A673 (cell line): ENCODE data around the gene GMFB. TPM values are rescaled to one million over a fixed set of nuclear protein-coding genes. Genes with fewer than 3 reads are reported as not detected.

ENCODE experiments used
- BruUV-seq: library from RNA; stranded (reverse); fragments of 400-500 nt; replicated peaks from 2 replicates; lab custom pipeline; 2021; lab: Mats Ljungman, UMichigan
- CTCF ChIA-PET: fragments of 300-600 bp; sonication (Branson Sonifier 250); formaldehyde crosslinking; loops from one replicate; lab custom pipeline; 2022; ENCODE audit warnings: antibody characterized with exemption; lab: Charles Lee
- POLR2A ChIA-PET: fragments of 300-600 bp; sonication (Branson Sonifier 250); formaldehyde crosslinking; loops from one replicate; lab custom pipeline; 2022; ENCODE audit warnings: antibody characterized with exemption; ENCODE audit not compliant: low non-redundant PET; lab: Charles Lee
- DNase-seq: peaks from one replicate; pipeline ENCODE4 v3.0.0-alpha.2; 2015; ENCODE audit warnings: low spot score
- H3K27ac ChIP-seq: fragments of 200-600 bp; sonication (generic); 2 replicates; pipeline ENCODE4 v1.5.1; 2016; ENCODE audit warnings: mixed run types, low read depth, mild to moderate bottlenecking, mixed read lengths, antibody characterized with exemption, low read length; ENCODE audit not compliant: poor library complexity, severe bottlenecking
- H3K27me3 ChIP-seq: fragments of 200-600 bp; sonication (generic); replicated peaks from 2 replicates; pipeline ENCODE4 v1.6.1; 2017; ENCODE audit warnings: mixed run types, low read depth, mild to moderate bottlenecking, mixed read lengths, antibody characterized with exemption, low read length; ENCODE audit not compliant: insufficient read depth, poor library complexity
- H3K36me3 ChIP-seq: fragments of 200-600 bp; sonication (generic); 2 replicates; pipeline ENCODE4 v1.6.1; 2016; ENCODE audit warnings: mixed run types, mild to moderate bottlenecking, mixed read lengths, antibody characterized with exemption, low read length; ENCODE audit not compliant: insufficient read depth, poor library complexity, severe bottlenecking
- H3K4me1 ChIP-seq: fragments of 200-600 bp; sonication (generic); 2 replicates; pipeline ENCODE4 v1.6.1; 2017; ENCODE audit warnings: mixed run types, mild to moderate bottlenecking, mixed read lengths, antibody characterized with exemption, low read length; ENCODE audit not compliant: insufficient read depth, poor library complexity, severe bottlenecking
- H3K4me3 ChIP-seq: fragments of 200-600 bp; sonication (generic); 2 replicates; pipeline ENCODE4 v1.5.1; 2016; ENCODE audit warnings: low read depth, mixed run types, mild to moderate bottlenecking, mixed read lengths, low read length; ENCODE audit not compliant: poor library complexity, severe bottlenecking
- H3K9me3 ChIP-seq: fragments of 200-600 bp; sonication (generic); 2 replicates; pipeline ENCODE4 v1.6.1; 2016; ENCODE audit warnings: mixed run types, low read depth, mild to moderate bottlenecking, mixed read lengths, antibody characterized with exemption, low read length; ENCODE audit not compliant: poor library complexity, severe bottlenecking
- EZH2 ChIP-seq: fragments of 200-600 bp; sonication (generic); IDR thresholded peaks from 2 replicates; pipeline ENCODE4 v1.6.1; 2017; ENCODE audit warnings: borderline replicate concordance, low read depth, mild to moderate bottlenecking, mixed read lengths, antibody characterized with exemption, low read length; ENCODE audit not compliant: poor library complexity, severe bottlenecking
- intact Hi-C: fragments of 100-400 bp; cut with micrococcal nuclease; formaldehyde crosslinking; loops from one replicate; pipeline ENCODE4 v1.10.0; 2022; ENCODE audit not compliant: unreplicated experiment
- total RNA-seq: library from RNA; stranded (reverse); gene quantifications from 2 replicates; pipeline ENCODE4 v1.2.3, GENCODE V29; 2021
- TF ChIP-seq, protein P1 (sequence below): fragments of 300-800, 200-600 bp; sonication (generic); conservative IDR thresholded peaks from 2 replicates; pipeline ENCODE4 v1.5.1; 2017; ENCODE audit warnings: low read depth, mild to moderate bottlenecking, antibody characterized with exemption, low read length, moderate library complexity, mixed read lengths

GMFB gene
- total RNA-seq, 1 experiment from 2014 or later = 76.8 TPM

GRCh38 chr14:54440873-54441868, 47.6 kb downstream of the GMFB start, which contains the start of gene CNIH1:
Gene CNIH1 (minus strand): TSS chr14:54441374. CDS start chr14:54441327, 47 bp downstream.
- Histone ChIP-seq H3K4me1 (peaks cover 33% of the 10 kb centered on the region), H3K4me3 (peak within 1 kb of the TSS; percentile 84), H3K27me3 (no peaks in the 10 kb centered on the region), H3K27ac (peak within 1 kb of the TSS; percentile 95), H3K36me3 (no peaks in the 10 kb centered on the region), H3K9me3 (no peaks in the 10 kb centered on the region)
- BruUV-seq = no TSS peak
- intact Hi-C loops = no loop called here
- no peak for TF ChIP-seq EZH2
- TF ChIP-seq, protein P1, sequence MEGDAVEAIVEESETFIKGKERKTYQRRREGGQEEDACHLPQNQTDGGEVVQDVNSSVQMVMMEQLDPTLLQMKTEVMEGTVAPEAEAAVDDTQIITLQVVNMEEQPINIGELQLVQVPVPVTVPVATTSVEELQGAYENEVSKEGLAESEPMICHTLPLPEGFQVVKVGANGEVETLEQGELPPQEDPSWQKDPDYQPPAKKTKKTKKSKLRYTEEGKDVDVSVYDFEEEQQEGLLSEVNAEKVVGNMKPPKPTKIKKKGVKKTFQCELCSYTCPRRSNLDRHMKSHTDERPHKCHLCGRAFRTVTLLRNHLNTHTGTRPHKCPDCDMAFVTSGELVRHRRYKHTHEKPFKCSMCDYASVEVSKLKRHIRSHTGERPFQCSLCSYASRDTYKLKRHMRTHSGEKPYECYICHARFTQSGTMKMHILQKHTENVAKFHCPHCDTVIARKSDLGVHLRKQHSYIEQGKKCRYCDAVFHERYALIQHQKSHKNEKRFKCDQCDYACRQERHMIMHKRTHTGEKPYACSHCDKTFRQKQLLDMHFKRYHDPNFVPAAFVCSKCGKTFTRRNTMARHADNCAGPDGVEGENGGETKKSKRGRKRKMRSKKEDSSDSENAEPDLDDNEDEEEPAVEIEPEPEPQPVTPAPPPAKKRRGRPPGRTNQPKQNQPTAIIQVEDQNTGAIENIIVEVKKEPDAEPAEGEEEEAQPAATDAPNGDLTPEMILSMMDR = peak; percentile 83
- ChIA-PET CTCF (no interaction called here), POLR2A (no interaction called here)
- peak; percentile 95 for DNase-seq

GRCh38 chr14:54440476-54440872, 48.3 kb downstream of the GMFB start:
- Histone ChIP-seq H3K9me3 (no peaks in the 10 kb centered on the region), H3K4me3 (peak overlapping the region; percentile 84), H3K4me1 (peaks cover 37% of the 10 kb centered on the region), H3K27me3 (no peaks in the 10 kb centered on the region), H3K27ac (peak overlapping the region; percentile 95), H3K36me3 (peaks cover under 1% of the 10 kb centered on the region)
- BruUV-seq = no TSS peak
- CTCF ChIA-PET = no interaction called here
- POLR2A ChIA-PET = no interaction called here
- intact Hi-C loops = no loop called here
- peak; percentile 10 for DNase-seq
- TF ChIP-seq, protein P1 = no peak
- no peak for TF ChIP-seq EZH2

- TSS peak; percentile 43 for BruUV-seq
- intact Hi-C loops = no loop called here
- POLR2A ChIA-PET = no interaction called here
These were observed 48.7 kb downstream of the GMFB start for GRCh38 chr14:54440037-54440436.

More at GRCh38 chr14:54440037-54440436, 48.7 kb downstream of the GMFB start:
- peak; percentile 10 for DNase-seq
- no peak for TF ChIP-seq EZH2
- TF ChIP-seq, protein P1 = no peak
- H3K27me3 ChIP-seq = no peaks in the 10 kb centered on the region
- peaks cover 41% of the 10 kb centered on the region for H3K4me1 ChIP-seq
- H3K9me3 ChIP-seq = no peaks in the 10 kb centered on the region
- H3K27ac ChIP-seq = peak overlapping the region; percentile 95
- peaks cover 5% of the 10 kb centered on the region for H3K36me3 ChIP-seq
- H3K4me3 ChIP-seq = peak overlapping the region; percentile 84
- CTCF ChIA-PET = no interaction called here
